Neuronal stem cell (in vitro differentiated cells): ENCODE measurements around the gene SPATA16.

Source experiments
- DNase-seq: peaks from one replicate; pipeline ENCODE4 v3.0.0-alpha.2; 2013; ENCODE audit warnings: low spot score
- H2AFZ ChIP-seq: one replicate; pipeline ENCODE4 v1.6.1; 2013; ENCODE audit warnings: mild to moderate bottlenecking, low read length, inconsistent platforms
- H2AK5ac ChIP-seq: 2 replicates; pipeline ENCODE4 v1.6.1; 2013; ENCODE audit warnings: low read depth, mild to moderate bottlenecking, inconsistent platforms, low read length, moderate library complexity, mixed read lengths
- H2BK120ac ChIP-seq: 2 replicates; pipeline ENCODE4 v1.6.1; 2013; ENCODE audit warnings: low read depth, mild to moderate bottlenecking, inconsistent platforms, low read length, moderate library complexity, mixed read lengths
- H2BK12ac ChIP-seq: one replicate; pipeline ENCODE4 v1.6.1; 2013; ENCODE audit warnings: low read length, inconsistent platforms
- H2BK15ac ChIP-seq: 2 replicates; pipeline ENCODE4 v1.6.1; 2013; ENCODE audit warnings: mild to moderate bottlenecking, low read length, inconsistent platforms, mixed read lengths
- H2BK5ac ChIP-seq: one replicate; pipeline ENCODE4 v1.6.1; 2013; ENCODE audit warnings: inconsistent platforms, mild to moderate bottlenecking, low read length, moderate library complexity
- H3K14ac ChIP-seq: one replicate; pipeline ENCODE4 v1.6.1; 2013; ENCODE audit warnings: low read length, inconsistent platforms
- H3K18ac ChIP-seq: 2 replicates; pipeline ENCODE4 v1.6.1; 2013; ENCODE audit warnings: low read length, inconsistent platforms
- H3K23ac ChIP-seq: 2 replicates; pipeline ENCODE4 v1.6.1; 2013; ENCODE audit warnings: low read depth, mild to moderate bottlenecking, mixed read lengths, low read length, inconsistent platforms; ENCODE audit not compliant: poor library complexity
- H3K27ac ChIP-seq: replicated peaks from 3 replicates; pipeline ENCODE4 v1.5.1; 2013; ENCODE audit warnings: low read length, inconsistent platforms
- H3K27me3 ChIP-seq, 3 experiments: 2 replicates each; pipeline ENCODE4 v1.6.1; 2013; ENCODE audit warnings: low read length in 3 of 3, mild to moderate bottlenecking in 2 of 3, inconsistent platforms in 1 of 3, low read depth in 1 of 3, mixed read lengths in 1 of 3, moderate library complexity in 1 of 3; ENCODE audit not compliant: control insufficient read depth in 3 of 3, insufficient read depth in 3 of 3
- H3K36me3 ChIP-seq, 2 donors: replicated peaks in 1 of 2; 2 replicates each; pipeline ENCODE4 v1.6.1; 2013; ENCODE audit warnings: low read length in 2 of 2; ENCODE audit not compliant: control insufficient read depth in 2 of 2, insufficient read depth in 2 of 2
- H3K4ac ChIP-seq: 2 replicates; pipeline ENCODE4 v1.6.1; 2013; ENCODE audit warnings: inconsistent platforms, mild to moderate bottlenecking, low read length, moderate library complexity
- H3K4me1 ChIP-seq, 2 donors: 1 replicate in 1 of 2; 2 replicates in 1 of 2; pipeline ENCODE4 v1.6.1; 2013; ENCODE audit warnings: low read length in 2 of 2, low read depth in 1 of 2; ENCODE audit not compliant: control insufficient read depth in 2 of 2, insufficient read depth in 1 of 2
- H3K4me2 ChIP-seq: one replicate; pipeline ENCODE4 v1.6.1; 2013; ENCODE audit warnings: mild to moderate bottlenecking, low read length, inconsistent platforms; ENCODE audit not compliant: insufficient read depth, poor library complexity, severe bottlenecking
- H3K4me3 ChIP-seq, 2 donors: 2 replicates each; pipeline ENCODE4 v1.5.1; 2013; ENCODE audit warnings: low read length in 2 of 2, mild to moderate bottlenecking in 2 of 2, inconsistent platforms in 1 of 2, moderate library complexity in 1 of 2
- H3K79me1 ChIP-seq: one replicate; pipeline ENCODE4 v1.6.1; 2013; ENCODE audit warnings: low read depth, mild to moderate bottlenecking, inconsistent platforms, low read length, moderate library complexity
- H3K9ac ChIP-seq: one replicate; pipeline ENCODE4 v1.6.1; 2013; ENCODE audit warnings: mild to moderate bottlenecking, low read depth, low read length, inconsistent platforms; ENCODE audit not compliant: poor library complexity
- H3K9me3 ChIP-seq, 2 donors: replicated peaks in 1 of 2; 2 replicates each; pipeline versions ENCODE3 to v1.6.1; 2013; ENCODE audit warnings: low read length in 2 of 2, mild to moderate bottlenecking in 2 of 2, inconsistent platforms in 1 of 2, low read depth in 1 of 2, mixed read lengths in 1 of 2, moderate library complexity in 1 of 2; ENCODE audit not compliant: control insufficient read depth in 2 of 2, insufficient read depth in 1 of 2
- H4K8ac ChIP-seq: one replicate; pipeline ENCODE4 v1.6.1; 2013; ENCODE audit warnings: low read depth, mild to moderate bottlenecking, inconsistent platforms, low read length, moderate library complexity
- H4K91ac ChIP-seq: one replicate; pipeline ENCODE4 v1.6.1; 2013; ENCODE audit warnings: low read length, low read depth, mild to moderate bottlenecking, inconsistent platforms; ENCODE audit not compliant: poor library complexity
- WGBS, 2 donors: extraction: QIAGEN DNeasy Blood & Tissue Kit; methylation state at CpG; one replicate each; pipeline ENCODE4 v1.1.7; 2013; ENCODE audit warnings: missing lambda C conversion rate in 2 of 2, mixed read lengths in 1 of 2; ENCODE audit not compliant: insufficient read length in 2 of 2, insufficient replicate concordance in 1 of 2; ENCODE audit errors: extremely low coverage in 2 of 2; 5-methylcytosine and 5-hydroxymethylcytosine counted together

The SPATA16 gene

DNA sequence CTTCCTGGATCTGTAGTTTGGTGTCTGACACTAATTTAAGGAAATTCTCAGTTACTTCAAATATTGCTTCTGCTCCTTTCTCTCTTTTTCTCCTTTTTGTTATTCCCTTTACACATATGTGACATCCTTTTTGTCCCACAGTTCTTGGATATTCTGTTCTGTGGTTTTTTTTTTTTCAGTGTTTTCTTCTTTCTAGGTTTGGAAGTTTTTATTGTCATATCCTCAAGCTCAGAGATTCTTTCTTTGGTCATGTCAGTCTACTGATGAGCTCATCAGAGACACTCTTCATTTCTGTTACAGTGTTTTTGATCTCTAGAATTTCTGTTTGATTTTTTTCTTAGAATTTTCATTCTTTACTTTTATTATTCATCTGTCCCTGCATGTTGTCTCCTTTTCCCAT lies 140.5 kb downstream of the SPATA16 start:
- no peak overlapping the region for H3K9ac ChIP-seq
- H3K4me1 ChIP-seq = peaks cover 0 to 2% of the 10 kb centered on the region in 2 donors
- H2AK5ac ChIP-seq = no peak overlapping the region
- no peak overlapping the region for H3K23ac ChIP-seq
- H3K18ac ChIP-seq = no peak overlapping the region
- H2BK5ac ChIP-seq = no peak overlapping the region
- no peak overlapping the region for H2AFZ ChIP-seq
- H2BK12ac ChIP-seq = no peak overlapping the region
- H3K4me2 ChIP-seq = no peak overlapping the region
- H3K27me3 ChIP-seq = no peaks in the 10 kb centered on the region
- no peak overlapping the region for H2BK120ac ChIP-seq
- no peak overlapping the region for H3K14ac ChIP-seq
- H4K8ac ChIP-seq = no peak overlapping the region
- no peak overlapping the region for H3K4me3 ChIP-seq
- peaks cover 0 to 9% of the 10 kb centered on the region in 2 donors for H3K9me3 ChIP-seq
- no peaks in the 10 kb centered on the region for H3K79me1 ChIP-seq
- no peak overlapping the region for H4K91ac ChIP-seq
- no peak overlapping the region for H3K4ac ChIP-seq
- DNase-seq = no peak
- no peaks in the 10 kb centered on the region for H3K36me3 ChIP-seq
- no peak overlapping the region for H2BK15ac ChIP-seq
- no peak overlapping the region for H3K27ac ChIP-seq

GRCh38 chr3:172993412-172993811 lies 147.6 kb downstream of the SPATA16 start:
- Histone ChIP-seq H2BK5ac (no peak overlapping the region), H2BK12ac (no peak overlapping the region), H3K36me3 (no peaks in the 10 kb centered on the region), H2AFZ (no peak overlapping the region), H3K18ac (no peak overlapping the region), H3K23ac (no peak overlapping the region), H3K27me3 (no peaks in the 10 kb centered on the region), H3K9ac (no peak overlapping the region), H3K4me3 (no peak overlapping the region), H3K27ac (no peak overlapping the region), H3K79me1 (no peaks in the 10 kb centered on the region), H2BK15ac (no peak overlapping the region), H2AK5ac (no peak overlapping the region), H3K4me2 (no peak overlapping the region), H2BK120ac (no peak overlapping the region), H3K4me1 (peaks cover 8 to 9% of the 10 kb centered on the region in 2 donors), H3K4ac (no peak overlapping the region), H3K9me3 (no peaks in the 10 kb centered on the region), H4K8ac (no peak overlapping the region), H3K14ac (no peak overlapping the region), H4K91ac (no peak overlapping the region)
- no peak for DNase-seq
- WGBS, 2 donors = no CpG with 5 or more reads among the region's 2 CpGs

GRCh38 chr3:172991424-172991996 lies 149.5 kb downstream of the SPATA16 start:
- H3K9me3 ChIP-seq = no peaks in the 10 kb centered on the region
- H2BK5ac ChIP-seq = no peak overlapping the region
- no peak overlapping the region for H3K27ac ChIP-seq
- H2BK12ac ChIP-seq = no peak overlapping the region
- no peak overlapping the region for H3K9ac ChIP-seq
- H2AK5ac ChIP-seq = no peak overlapping the region
- peaks cover 8 to 9% of the 10 kb centered on the region in 2 donors for H3K4me1 ChIP-seq
- H3K18ac ChIP-seq = no peak overlapping the region
- no peak overlapping the region for H2BK15ac ChIP-seq
- H3K4ac ChIP-seq = no peak overlapping the region
- no CpG with 5 or more reads among the region's 3 CpGs for WGBS, 2 donors
- H3K4me2 ChIP-seq = no peak overlapping the region
- H3K36me3 ChIP-seq = no peaks in the 10 kb centered on the region
- H3K79me1 ChIP-seq = no peaks in the 10 kb centered on the region
- H2AFZ ChIP-seq = no peak overlapping the region
- no peak for DNase-seq
- H3K4me3 ChIP-seq = no peak overlapping the region
- no peaks in the 10 kb centered on the region for H3K27me3 ChIP-seq
- no peak overlapping the region for H3K14ac ChIP-seq
- no peak overlapping the region for H4K8ac ChIP-seq
- no peak overlapping the region for H4K91ac ChIP-seq
- no peak overlapping the region for H3K23ac ChIP-seq
- H2BK120ac ChIP-seq = no peak overlapping the region

DNA sequence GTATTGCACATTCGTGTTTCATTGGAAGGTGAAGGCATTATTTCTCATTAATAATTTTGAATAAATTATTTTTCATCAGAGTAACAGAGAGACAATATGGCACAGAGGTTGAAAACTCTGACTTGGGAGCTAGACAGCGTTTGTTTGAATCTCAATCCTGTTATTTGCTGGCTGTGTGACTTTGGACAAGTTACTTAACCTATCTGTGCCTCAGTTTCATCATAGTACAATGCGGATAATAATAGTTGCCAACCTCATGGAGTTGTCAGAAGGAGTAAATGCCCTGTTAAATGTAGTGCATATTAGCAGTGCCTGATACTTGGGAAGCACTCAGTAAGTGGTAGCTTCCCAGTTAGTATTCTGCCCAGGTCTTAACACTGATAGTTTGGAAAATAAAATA lies 151.7 kb downstream of the SPATA16 start:
- no peak overlapping the region for H2BK5ac ChIP-seq
- no peak overlapping the region for H3K9ac ChIP-seq
- no peaks in the 10 kb centered on the region for H3K9me3 ChIP-seq
- no peak for DNase-seq
- H2BK15ac ChIP-seq = no peak overlapping the region
- H3K14ac ChIP-seq = no peak overlapping the region
- no peak overlapping the region for H2BK12ac ChIP-seq
- no CpG with 5 or more reads among the region's 3 CpGs for WGBS, 2 donors
- H3K79me1 ChIP-seq = no peaks in the 10 kb centered on the region
- H2AFZ ChIP-seq = no peak overlapping the region
- H4K91ac ChIP-seq = no peak overlapping the region
- no peak overlapping the region for H3K27ac ChIP-seq
- H3K4me2 ChIP-seq = no peak overlapping the region
- H3K23ac ChIP-seq = no peak overlapping the region
- no peak overlapping the region for H4K8ac ChIP-seq
- H2BK120ac ChIP-seq = no peak overlapping the region
- no peak overlapping the region for H3K4me3 ChIP-seq
- no peaks in the 10 kb centered on the region for H3K27me3 ChIP-seq
- no peak overlapping the region for H3K4ac ChIP-seq
- no peak overlapping the region for H3K18ac ChIP-seq
- H3K36me3 ChIP-seq = no peaks in the 10 kb centered on the region
- no peak overlapping the region for H2AK5ac ChIP-seq
- peaks cover 8 to 9% of the 10 kb centered on the region in 2 donors for H3K4me1 ChIP-seq
